ENCODE data around the gene KNTC1.
A peak's percentile ranks its signal among the peaks of the same experiment; 100 is the strongest.

KNTC1 gene

DNA sequence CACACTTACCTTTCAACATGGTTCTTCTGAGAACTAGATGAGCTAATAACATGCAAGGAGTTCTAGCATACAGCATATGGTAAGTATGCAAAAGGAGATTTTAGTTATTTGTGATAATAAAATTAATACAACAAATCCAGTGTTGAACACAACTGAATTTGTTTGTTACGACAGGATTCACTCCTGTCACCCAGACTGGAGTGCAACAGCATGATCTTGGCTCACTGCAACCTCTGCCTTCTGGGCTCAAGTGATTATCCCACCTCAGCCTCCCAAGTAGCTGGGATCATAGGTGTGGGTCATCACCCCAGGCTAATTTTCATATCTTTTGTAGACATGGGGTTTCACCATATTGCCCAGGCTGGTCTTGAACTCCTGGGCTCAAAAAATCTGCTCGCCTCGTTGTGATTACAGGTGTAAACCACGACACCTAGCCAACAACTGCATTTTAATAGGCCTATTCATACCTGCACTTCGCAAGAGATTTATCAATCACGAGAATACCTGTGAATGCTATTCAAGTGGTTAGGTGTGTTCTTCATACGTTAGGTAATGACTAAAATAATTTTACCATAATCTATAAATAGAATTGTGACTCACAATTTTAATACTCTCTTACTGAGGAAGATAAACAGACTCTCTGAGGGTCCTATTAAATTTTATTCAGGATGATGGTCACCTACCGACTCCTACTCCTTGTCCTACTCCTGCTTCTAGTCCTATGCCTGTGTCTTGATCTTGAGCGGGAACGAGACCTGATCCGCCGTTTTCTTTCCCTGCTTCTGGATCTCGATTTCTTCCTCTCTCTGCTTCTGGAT lies 10.3 kb upstream of the KNTC1 start:
- no peak for TF ChIP-seq ZFX (IDR thresholded peaks at IDR 0.05; ENCODE audit: borderline replicate concordance)
- TF ChIP-seq, protein P1, sequence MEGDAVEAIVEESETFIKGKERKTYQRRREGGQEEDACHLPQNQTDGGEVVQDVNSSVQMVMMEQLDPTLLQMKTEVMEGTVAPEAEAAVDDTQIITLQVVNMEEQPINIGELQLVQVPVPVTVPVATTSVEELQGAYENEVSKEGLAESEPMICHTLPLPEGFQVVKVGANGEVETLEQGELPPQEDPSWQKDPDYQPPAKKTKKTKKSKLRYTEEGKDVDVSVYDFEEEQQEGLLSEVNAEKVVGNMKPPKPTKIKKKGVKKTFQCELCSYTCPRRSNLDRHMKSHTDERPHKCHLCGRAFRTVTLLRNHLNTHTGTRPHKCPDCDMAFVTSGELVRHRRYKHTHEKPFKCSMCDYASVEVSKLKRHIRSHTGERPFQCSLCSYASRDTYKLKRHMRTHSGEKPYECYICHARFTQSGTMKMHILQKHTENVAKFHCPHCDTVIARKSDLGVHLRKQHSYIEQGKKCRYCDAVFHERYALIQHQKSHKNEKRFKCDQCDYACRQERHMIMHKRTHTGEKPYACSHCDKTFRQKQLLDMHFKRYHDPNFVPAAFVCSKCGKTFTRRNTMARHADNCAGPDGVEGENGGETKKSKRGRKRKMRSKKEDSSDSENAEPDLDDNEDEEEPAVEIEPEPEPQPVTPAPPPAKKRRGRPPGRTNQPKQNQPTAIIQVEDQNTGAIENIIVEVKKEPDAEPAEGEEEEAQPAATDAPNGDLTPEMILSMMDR (IDR thresholded peaks at IDR 0.05) = no peak
- no peak overlapping the region for H3K27ac ChIP-seq

GRCh38 chr12:122517877-122518276 lies 9.2 kb upstream of the KNTC1 start:
- no peak overlapping the region for H3K27ac ChIP-seq

DNA sequence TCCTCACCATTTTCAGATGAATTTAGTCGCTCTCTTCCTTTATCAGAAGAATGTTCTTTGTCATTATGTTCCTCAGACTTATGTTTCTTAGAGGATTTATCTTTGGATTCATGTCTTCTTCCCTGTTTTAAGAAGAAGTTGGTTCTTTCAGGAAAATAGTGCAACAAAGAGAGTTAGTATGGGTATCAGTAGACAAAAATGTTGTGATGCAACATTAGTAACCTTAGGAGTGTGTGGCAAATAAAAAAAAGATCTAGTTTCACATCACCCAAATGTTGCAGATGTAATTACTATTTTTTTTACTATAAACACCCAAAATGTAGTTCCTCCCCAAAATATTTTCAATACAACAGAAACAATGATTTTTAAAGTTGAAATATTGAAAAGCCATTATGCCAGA lies 8.1 kb upstream of the KNTC1 start:
- H3K27ac ChIP-seq = no peak overlapping the region
- TF ChIP-seq, protein P1 (IDR thresholded peaks at IDR 0.05) = no peak
- no peak for TF ChIP-seq ZFX (IDR thresholded peaks at IDR 0.05; ENCODE audit: borderline replicate concordance)

More at GRCh38 chr12:122517877-122518276, 9.2 kb upstream of the KNTC1 start:
- TF ChIP-seq, protein P1 (IDR thresholded peaks at IDR 0.05) = no peak
- TF ChIP-seq ZFX (IDR thresholded peaks at IDR 0.05; ENCODE audit: borderline replicate concordance) = no peak

- TF ChIP-seq, protein P1 (IDR thresholded peaks at IDR 0.05) = no peak
- TF ChIP-seq ZFX (IDR thresholded peaks at IDR 0.05; ENCODE audit: borderline replicate concordance) = no peak
These were observed 7.6 kb upstream of the KNTC1 start for GRCh38 chr12:122519418-122519817.

GRCh38 chr12:122520676-122521075 lies 6.4 kb upstream of the KNTC1 start:
- no peak for TF ChIP-seq ZFX (IDR thresholded peaks at IDR 0.05; ENCODE audit: borderline replicate concordance)
- TF ChIP-seq, protein P1 (IDR thresholded peaks at IDR 0.05) = no peak
- no peak overlapping the region for H3K27ac ChIP-seq

More at GRCh38 chr12:122519418-122519817, 7.6 kb upstream of the KNTC1 start:
- H3K27ac ChIP-seq = no peak overlapping the region

DNA sequence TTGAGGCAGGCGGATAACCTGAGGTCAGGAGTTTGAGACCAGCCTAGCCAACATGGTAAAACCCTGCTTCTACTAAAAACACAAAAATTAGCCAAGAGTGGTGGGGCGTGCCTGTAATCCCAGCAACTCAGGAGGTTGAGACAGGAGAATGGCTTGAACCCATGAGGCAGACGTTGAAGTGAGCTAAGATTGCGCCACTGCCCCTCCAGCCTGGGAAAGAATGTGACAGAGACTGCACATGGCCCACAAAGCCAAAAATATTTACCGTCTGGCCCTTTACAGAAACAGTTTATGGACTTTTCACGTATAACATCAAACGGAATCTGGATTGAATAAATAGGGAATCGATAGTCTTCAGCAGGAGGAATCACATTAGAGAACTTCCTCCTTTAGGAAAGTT lies 3.8 kb upstream of the KNTC1 start:
- TF ChIP-seq, protein P1 (IDR thresholded peaks at IDR 0.05) = no peak
- no peak for TF ChIP-seq ZFX (IDR thresholded peaks at IDR 0.05; ENCODE audit: borderline replicate concordance)
- H3K27ac ChIP-seq = peak overlapping the region; percentile 95

All from 22Rv1 (cell line).